ENCODE results near the gene SLC44A2.

SLC44A2 gene

GRCh38 chr19:10636304-10636972, 11.1 kb downstream of the SLC44A2 start:
- Histone ChIP-seq H3K9me3 (ENCODE audit: control insufficient read depth, low read length) (no peaks in the 10 kb centered on the region), H3K27me3 (ENCODE audit: control insufficient read depth, insufficient read depth, low read length, poor library complexity, severe bottlenecking) (no peaks in the 10 kb centered on the region), H3K4me1 (ENCODE audit: control insufficient read depth, insufficient read depth, low read length) (no peaks in the 10 kb centered on the region), H3K36me3 (ENCODE audit: control insufficient read depth, insufficient read depth, low read length) (peaks cover 47% of the 10 kb centered on the region), H3K27ac (ENCODE audit: insufficient read depth, low read depth, low read length, poor library complexity, severe bottlenecking) (no peak overlapping the region), H3K4me3 (ENCODE audit: insufficient read depth, low read depth, low read length) (no peak overlapping the region)
- WGBS, 2 experiments, result 94 to 96% methylated on average over 37 of the region's 37 CpGs

- Histone ChIP-seq H3K4me3 (ENCODE audit: insufficient read depth, low read depth, low read length) (no peak overlapping the region), H3K36me3 (ENCODE audit: control insufficient read depth, insufficient read depth, low read length) (peaks cover 37% of the 10 kb centered on the region), H3K4me1 (ENCODE audit: control insufficient read depth, insufficient read depth, low read length) (peaks cover 6% of the 10 kb centered on the region), H3K27me3 (ENCODE audit: control insufficient read depth, insufficient read depth, low read length, poor library complexity, severe bottlenecking) (no peaks in the 10 kb centered on the region), H3K9me3 (ENCODE audit: control insufficient read depth, low read length) (no peaks in the 10 kb centered on the region), H3K27ac (ENCODE audit: insufficient read depth, low read depth, low read length, poor library complexity, severe bottlenecking) (no peak overlapping the region)
- 94 to 95% methylated on average over 7 to 8 of the region's 8 CpGs for WGBS, 2 experiments
These were observed 12.5 kb downstream of the SLC44A2 start for GRCh38 chr19:10637894-10638293.

- Histone ChIP-seq H3K27me3 (ENCODE audit: control insufficient read depth, insufficient read depth, low read length, poor library complexity, severe bottlenecking) (no peaks in the 10 kb centered on the region), H3K4me3 (ENCODE audit: insufficient read depth, low read depth, low read length) (no peak overlapping the region), H3K4me1 (ENCODE audit: control insufficient read depth, insufficient read depth, low read length) (peaks cover 18% of the 10 kb centered on the region), H3K27ac (ENCODE audit: insufficient read depth, low read depth, low read length, poor library complexity, severe bottlenecking) (no peak overlapping the region), H3K9me3 (ENCODE audit: control insufficient read depth, low read length) (no peaks in the 10 kb centered on the region), H3K36me3 (ENCODE audit: control insufficient read depth, insufficient read depth, low read length) (peaks cover 30% of the 10 kb centered on the region)
- 91 to 93% methylated on average over 8 of the region's 8 CpGs for WGBS, 2 experiments
These were observed 14.5 kb downstream of the SLC44A2 start for GRCh38 chr19:10639836-10640235.

- Histone ChIP-seq H3K4me1 (ENCODE audit: control insufficient read depth, insufficient read depth, low read length) (peaks cover 18% of the 10 kb centered on the region), H3K4me3 (ENCODE audit: insufficient read depth, low read depth, low read length) (no peak overlapping the region), H3K27ac (ENCODE audit: insufficient read depth, low read depth, low read length, poor library complexity, severe bottlenecking) (no peak overlapping the region), H3K36me3 (ENCODE audit: control insufficient read depth, insufficient read depth, low read length) (peaks cover 24% of the 10 kb centered on the region), H3K27me3 (ENCODE audit: control insufficient read depth, insufficient read depth, low read length, poor library complexity, severe bottlenecking) (no peaks in the 10 kb centered on the region), H3K9me3 (ENCODE audit: control insufficient read depth, low read length) (no peaks in the 10 kb centered on the region)
- WGBS, 2 experiments, result 91 to 96% methylated on average over 2 of the region's 2 CpGs
These were observed 15.0 kb downstream of the SLC44A2 start for GRCh38 chr19:10640361-10640760.

- no peaks in the 10 kb centered on the region for H3K9me3 ChIP-seq (ENCODE audit: control insufficient read depth, low read length)
- H3K4me1 ChIP-seq (ENCODE audit: control insufficient read depth, insufficient read depth, low read length), result peaks cover 18% of the 10 kb centered on the region
- no peak overlapping the region for H3K27ac ChIP-seq (ENCODE audit: insufficient read depth, low read depth, low read length, poor library complexity, severe bottlenecking)
- 87 to 92% methylated on average over 4 of the region's 4 CpGs for WGBS, 2 experiments
- peaks cover 19% of the 10 kb centered on the region for H3K36me3 ChIP-seq (ENCODE audit: control insufficient read depth, insufficient read depth, low read length)
- H3K27me3 ChIP-seq (ENCODE audit: control insufficient read depth, insufficient read depth, low read length, poor library complexity, severe bottlenecking), result no peaks in the 10 kb centered on the region
- no peak overlapping the region for H3K4me3 ChIP-seq (ENCODE audit: insufficient read depth, low read depth, low read length)
These were observed 15.9 kb downstream of the SLC44A2 start for GRCh38 chr19:10641248-10641647.

GRCh38 chr19:10642473-10643171, 17.3 kb downstream of the SLC44A2 start:
- Histone ChIP-seq H3K27ac (ENCODE audit: insufficient read depth, low read depth, low read length, poor library complexity, severe bottlenecking) (peak overlapping the region; percentile 8), H3K27me3 (ENCODE audit: control insufficient read depth, insufficient read depth, low read length, poor library complexity, severe bottlenecking) (no peaks in the 10 kb centered on the region), H3K36me3 (ENCODE audit: control insufficient read depth, insufficient read depth, low read length) (peaks cover 6% of the 10 kb centered on the region), H3K4me1 (ENCODE audit: control insufficient read depth, insufficient read depth, low read length) (peaks cover 18% of the 10 kb centered on the region), H3K9me3 (ENCODE audit: control insufficient read depth, low read length) (no peaks in the 10 kb centered on the region), H3K4me3 (ENCODE audit: insufficient read depth, low read depth, low read length) (no peak overlapping the region)
- 82 to 85% methylated on average over 25 of the region's 25 CpGs for WGBS, 2 experiments

DNA sequence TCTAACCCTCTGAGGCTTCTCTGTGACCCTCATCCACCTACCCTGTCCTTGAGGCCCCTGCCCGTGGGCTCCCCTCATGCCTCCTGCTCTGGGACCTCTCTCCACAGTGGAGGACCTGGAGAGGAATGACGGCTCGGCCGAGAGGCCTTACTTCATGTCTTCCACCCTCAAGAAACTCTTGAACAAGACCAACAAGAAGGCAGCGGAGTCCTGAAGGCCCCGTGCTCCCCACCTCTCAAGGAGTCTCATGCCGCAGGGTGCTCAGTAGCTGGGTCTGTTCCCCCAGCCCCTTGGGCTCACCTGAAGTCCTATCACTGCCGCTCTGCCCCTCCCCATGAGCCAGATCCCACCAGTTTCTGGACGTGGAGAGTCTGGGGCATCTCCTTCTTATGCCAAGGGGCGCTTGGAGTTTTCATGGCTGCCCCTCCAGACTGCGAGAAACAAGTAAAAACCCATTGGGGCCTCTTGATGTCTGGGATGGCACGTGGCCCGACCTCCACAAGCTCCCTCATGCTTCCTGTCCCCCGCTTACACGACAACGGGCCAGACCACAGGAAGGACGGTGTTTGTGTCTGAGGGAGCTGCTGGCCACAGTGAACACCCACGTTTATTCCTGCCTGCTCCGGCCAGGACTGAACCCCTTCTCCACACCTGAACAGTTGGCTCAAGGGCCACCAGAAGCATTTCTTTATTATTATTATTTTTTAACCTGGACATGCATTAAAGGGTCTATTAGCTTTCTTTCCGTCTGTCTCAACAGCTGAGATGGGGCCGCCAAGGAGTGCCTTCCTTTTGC, 18.0 kb downstream of the SLC44A2 start:
- no peaks in the 10 kb centered on the region for H3K36me3 ChIP-seq (ENCODE audit: control insufficient read depth, insufficient read depth, low read length)
- WGBS, 2 experiments, result 89 to 91% methylated on average over 21 of the region's 21 CpGs
- H3K27me3 ChIP-seq (ENCODE audit: control insufficient read depth, insufficient read depth, low read length, poor library complexity, severe bottlenecking), result no peaks in the 10 kb centered on the region
- no peaks in the 10 kb centered on the region for H3K9me3 ChIP-seq (ENCODE audit: control insufficient read depth, low read length)
- H3K4me1 ChIP-seq (ENCODE audit: control insufficient read depth, insufficient read depth, low read length), result peaks cover 18% of the 10 kb centered on the region
- no peak overlapping the region for H3K4me3 ChIP-seq (ENCODE audit: insufficient read depth, low read depth, low read length)
- H3K27ac ChIP-seq (ENCODE audit: insufficient read depth, low read depth, low read length, poor library complexity, severe bottlenecking), result peak overlapping the region; percentile 68

DNA sequence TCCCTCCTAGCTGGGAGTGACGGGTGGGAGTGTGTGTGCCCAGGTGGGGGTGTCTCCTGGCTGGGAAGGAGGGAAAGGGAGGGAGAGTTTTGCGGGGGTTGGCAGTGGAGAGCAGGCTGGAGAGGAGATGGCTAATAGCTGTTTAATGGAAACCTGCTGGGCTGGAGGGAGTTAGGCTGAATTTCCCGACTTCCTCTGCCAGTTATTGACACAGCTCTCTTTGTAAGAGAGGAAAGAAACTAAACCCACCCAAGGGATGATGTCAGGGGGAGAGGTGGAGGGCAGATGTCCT, 18.6 kb downstream of the SLC44A2 start:
- Histone ChIP-seq H3K36me3 (ENCODE audit: control insufficient read depth, insufficient read depth, low read length) (no peaks in the 10 kb centered on the region), H3K4me1 (ENCODE audit: control insufficient read depth, insufficient read depth, low read length) (peaks cover 18% of the 10 kb centered on the region), H3K4me3 (ENCODE audit: insufficient read depth, low read depth, low read length) (no peak overlapping the region), H3K27me3 (ENCODE audit: control insufficient read depth, insufficient read depth, low read length, poor library complexity, severe bottlenecking) (no peaks in the 10 kb centered on the region), H3K27ac (ENCODE audit: insufficient read depth, low read depth, low read length, poor library complexity, severe bottlenecking) (peak overlapping the region; percentile 68), H3K9me3 (ENCODE audit: control insufficient read depth, low read length) (no peaks in the 10 kb centered on the region)
- 50 to 63% methylated on average over 3 of the region's 3 CpGs for WGBS, 2 experiments

DNA sequence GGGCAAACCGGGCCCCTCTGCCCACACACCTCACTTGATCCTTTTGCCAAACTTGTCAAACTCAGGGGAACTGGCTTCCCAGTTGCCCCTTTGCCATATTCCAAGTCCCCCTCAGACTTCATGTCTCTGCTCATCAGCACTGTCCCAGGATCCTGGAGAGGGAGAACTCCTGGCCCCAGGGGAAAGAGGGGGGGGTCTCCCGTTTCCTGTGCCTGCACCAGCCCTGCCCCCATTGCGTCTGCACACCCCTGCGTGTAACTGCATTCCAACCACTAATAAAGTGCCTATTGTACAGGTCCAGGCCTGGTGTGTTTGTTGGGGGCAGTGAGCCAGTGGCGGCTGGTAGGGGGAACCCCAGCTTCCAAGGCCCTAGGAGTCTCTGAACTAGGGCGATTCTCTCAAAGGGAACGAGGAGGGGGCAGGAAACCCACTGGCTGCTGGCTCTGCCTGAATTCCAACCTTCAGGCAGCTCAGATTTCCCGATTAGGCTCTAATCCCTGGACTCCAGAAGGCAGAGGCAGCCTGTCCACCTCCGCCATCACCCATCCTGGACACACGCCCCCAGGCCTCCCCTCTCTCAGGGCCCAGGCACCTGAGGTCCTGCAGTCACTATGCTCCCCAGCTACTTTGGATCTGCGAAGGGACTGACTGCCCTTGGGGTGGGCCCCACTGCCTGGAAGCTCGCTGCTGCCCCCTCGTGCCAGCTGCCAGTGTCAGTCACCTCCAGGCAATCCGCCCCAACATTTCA, 19.1 kb downstream of the SLC44A2 start:
- peak overlapping the region; percentile 68 for H3K27ac ChIP-seq (ENCODE audit: insufficient read depth, low read depth, low read length, poor library complexity, severe bottlenecking)
- peaks cover 18% of the 10 kb centered on the region for H3K4me1 ChIP-seq (ENCODE audit: control insufficient read depth, insufficient read depth, low read length)
- 35 to 40% methylated on average over 13 to 14 of the region's 14 CpGs for WGBS, 2 experiments
- no peaks in the 10 kb centered on the region for H3K27me3 ChIP-seq (ENCODE audit: control insufficient read depth, insufficient read depth, low read length, poor library complexity, severe bottlenecking)
- H3K4me3 ChIP-seq (ENCODE audit: insufficient read depth, low read depth, low read length), result no peak overlapping the region
- no peaks in the 10 kb centered on the region for H3K9me3 ChIP-seq (ENCODE audit: control insufficient read depth, low read length)
- H3K36me3 ChIP-seq (ENCODE audit: control insufficient read depth, insufficient read depth, low read length), result no peaks in the 10 kb centered on the region

Data from ectodermal cell (in vitro differentiated cells).